COLO829 (cell line): Measurements from ENCODE around the gene AEBP1.

Source experiments
- DNase-seq: peaks from one replicate; pipeline ENCODE4 v3.0.0; 2012; ENCODE audit warnings: low spot score

AEBP1 gene

GRCh38 chr7:44066494-44067063 lies 37.6 kb upstream of the AEBP1 start:
- no peak for DNase-seq

DNA sequence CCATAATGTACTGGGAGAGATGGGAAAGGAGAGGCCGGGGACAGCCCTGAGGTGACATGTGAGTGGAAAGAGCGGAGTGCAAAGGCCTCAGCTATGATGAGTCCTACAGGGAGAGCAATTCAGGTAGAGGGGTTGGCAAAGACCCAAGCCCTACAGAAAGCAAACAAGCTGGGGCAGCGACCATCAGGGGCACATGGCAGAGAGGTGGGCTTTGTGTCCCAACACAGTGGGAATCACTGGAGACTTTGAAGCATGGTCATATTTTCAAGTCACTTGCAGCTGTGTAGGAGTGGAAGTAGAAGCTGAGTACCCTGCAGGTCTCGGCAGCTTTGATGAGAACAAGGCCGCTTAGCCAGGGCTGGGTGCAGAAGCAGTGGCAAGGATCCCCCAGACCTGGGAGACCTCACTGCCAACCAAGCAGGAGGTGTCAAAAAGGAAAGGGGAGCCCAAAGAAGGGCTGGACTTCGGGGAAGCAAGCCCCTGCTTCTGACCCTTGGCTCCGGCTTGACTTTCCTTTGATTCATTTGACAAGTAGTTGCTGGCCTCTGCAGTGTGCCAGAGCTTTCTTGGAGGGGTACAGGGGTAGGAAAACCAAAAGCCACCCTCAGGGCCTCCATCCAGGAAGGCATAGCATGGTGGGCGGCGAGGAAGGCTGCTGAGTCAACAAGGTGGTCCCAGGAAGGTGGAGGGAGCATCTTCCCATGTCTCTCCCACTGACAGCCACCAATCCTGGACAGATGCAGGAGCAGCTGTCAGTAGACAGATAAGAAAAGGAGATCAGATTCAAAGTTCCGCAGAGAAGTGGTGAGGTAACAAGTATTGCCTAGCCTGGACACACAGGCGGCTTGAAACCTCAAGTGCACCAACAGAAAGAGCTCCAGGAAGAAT lies 36.8 kb upstream of the AEBP1 start:
- no peak for DNase-seq

- no peak for DNase-seq
Observed at GRCh38 chr7:44068054-44068453, 36.1 kb upstream of the AEBP1 start.

- DNase-seq = no peak
Observed at GRCh38 chr7:44071726-44072363, 32.3 kb upstream of the AEBP1 start.

DNA sequence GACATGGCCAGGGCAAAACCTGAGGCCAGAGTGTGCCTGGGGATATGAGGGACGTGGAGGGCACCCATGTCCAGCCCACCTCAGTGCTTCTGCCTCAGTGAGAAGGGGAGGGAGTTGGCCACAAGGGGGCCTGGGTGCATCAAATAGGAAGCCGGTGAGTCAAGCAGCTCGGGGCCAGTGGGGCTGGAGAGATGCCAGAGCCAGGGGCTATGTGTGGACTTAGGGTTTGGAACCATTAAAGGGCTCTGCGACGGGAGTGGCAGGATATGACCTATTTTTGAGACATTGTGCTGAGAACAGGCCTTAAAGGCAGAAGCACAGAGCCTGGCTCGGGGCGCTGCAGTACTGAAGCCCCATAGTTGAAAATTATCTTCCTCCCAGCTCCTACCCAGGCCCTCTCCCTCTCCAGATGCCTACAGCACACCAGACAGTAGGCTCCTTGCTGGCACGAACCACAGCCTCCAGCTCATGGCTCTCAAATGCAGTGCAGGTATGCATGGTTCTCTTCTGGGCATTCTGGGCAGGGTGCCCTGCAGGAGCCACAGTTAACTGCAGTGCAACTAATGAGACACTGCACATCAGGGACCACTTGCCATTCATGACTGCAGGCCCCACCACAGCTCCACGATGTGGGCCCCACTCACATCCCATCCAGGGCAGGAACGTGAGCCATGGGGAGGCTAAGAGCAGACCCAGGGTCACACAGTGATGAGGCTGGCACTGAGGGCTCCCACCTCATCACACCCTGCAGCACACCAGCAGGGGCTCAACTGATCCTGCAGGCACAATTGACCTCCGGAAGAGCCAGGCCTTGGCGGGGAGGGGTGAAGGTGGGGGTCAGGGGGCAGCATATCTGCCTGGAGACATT lies 31.5 kb upstream of the AEBP1 start:
- DNase-seq = peak; percentile 77

DNA sequence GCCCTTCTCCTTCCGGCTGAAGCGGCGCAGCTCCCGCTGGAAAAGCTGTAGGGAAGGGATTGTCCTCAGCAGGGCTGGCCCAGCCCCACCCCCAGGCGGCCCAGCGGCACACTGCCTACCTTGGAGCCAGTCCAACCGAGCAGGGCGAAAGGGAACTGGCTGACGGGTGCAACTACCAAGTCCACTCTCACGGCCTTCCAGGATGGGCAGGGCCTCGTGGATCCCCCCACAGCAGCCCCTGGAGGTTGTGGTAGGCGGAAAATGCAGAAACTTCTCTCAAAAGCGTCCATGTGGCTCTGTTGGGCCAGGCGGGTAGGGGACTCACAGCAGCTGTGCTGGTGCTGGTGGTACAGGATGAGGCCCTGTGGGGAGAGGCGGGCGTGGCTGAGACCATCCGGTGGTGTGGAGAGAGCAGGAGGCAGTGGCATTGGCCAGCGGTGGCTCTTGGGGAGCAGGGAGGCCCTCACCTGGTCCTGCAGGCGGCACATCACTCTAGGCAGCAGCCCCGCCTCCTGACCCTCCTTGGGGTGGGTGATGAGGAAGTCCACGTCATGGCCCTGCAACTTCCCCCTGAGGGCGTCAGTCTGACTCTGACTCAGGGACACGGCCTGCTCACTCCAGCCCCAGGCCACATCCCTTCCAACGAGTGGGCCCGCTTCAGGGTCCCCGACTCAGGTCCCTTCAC lies 30.3 kb upstream of the AEBP1 start:
- DNase-seq = no peak

DNA sequence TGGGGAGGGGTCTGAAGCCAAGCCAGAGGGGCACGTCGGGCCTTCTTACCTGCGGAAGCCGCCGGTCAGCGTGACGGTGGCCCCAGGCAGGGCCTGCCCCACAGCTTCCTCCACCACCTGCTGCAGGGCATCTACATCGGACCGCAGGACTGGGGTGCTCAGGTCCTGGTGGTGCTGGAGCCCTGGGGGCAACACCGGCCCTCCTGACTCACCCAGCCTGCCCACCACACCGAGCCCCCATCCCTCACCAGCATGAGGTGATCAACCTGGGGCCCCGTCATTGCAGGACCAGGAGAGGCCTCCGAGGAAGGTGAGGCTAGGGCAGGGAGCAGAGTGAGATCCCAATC lies 29.8 kb upstream of the AEBP1 start:
- DNase-seq = no peak

GRCh38 chr7:44075296-44076075 lies 28.7 kb upstream of the AEBP1 start:
- DNase-seq = no peak

GRCh38 chr7:44076101-44076895 lies 27.8 kb upstream of the AEBP1 start:
- no peak for DNase-seq

- no peak for DNase-seq
Observed at GRCh38 chr7:44077061-44077460, 27.1 kb upstream of the AEBP1 start.

GRCh38 chr7:44077681-44078091 lies 26.5 kb upstream of the AEBP1 start:
- no peak for DNase-seq

GRCh38 chr7:44078521-44078920 lies 25.6 kb upstream of the AEBP1 start:
- DNase-seq = no peak

DNA sequence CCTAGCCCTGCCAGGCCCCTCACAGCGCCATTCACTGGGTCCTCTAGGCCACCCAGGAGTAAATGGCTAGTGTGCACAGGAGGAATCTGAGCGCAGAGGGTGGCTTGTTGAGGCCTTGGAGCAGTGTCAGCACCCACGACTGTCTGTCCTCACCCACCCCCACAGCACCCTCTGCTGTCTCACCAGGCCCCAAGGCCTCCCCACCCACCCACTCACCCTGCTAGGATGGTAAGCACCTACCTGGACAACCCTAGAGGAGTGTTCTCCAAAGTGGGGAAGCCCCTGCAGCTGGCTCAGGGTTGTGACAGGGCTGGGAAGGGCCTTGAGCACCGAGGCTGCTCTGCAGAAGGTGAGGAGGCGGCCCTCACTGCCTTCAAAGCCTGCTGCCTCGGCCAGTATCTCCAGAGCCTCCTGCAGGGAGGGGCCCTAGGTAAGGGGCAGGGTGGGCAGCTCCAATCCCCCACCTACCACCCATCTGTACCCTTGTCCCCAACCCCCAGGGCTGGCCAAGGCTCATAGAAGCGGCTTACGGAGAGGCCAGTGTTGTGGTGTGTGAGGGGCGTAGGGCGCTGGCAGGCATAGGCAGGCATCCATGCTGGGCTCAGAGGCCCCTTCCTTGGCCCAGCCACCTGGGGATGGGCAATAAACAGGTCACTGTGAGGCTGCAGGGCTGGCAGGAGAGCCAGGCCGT lies 24.7 kb upstream of the AEBP1 start:
- no peak for DNase-seq

DNA sequence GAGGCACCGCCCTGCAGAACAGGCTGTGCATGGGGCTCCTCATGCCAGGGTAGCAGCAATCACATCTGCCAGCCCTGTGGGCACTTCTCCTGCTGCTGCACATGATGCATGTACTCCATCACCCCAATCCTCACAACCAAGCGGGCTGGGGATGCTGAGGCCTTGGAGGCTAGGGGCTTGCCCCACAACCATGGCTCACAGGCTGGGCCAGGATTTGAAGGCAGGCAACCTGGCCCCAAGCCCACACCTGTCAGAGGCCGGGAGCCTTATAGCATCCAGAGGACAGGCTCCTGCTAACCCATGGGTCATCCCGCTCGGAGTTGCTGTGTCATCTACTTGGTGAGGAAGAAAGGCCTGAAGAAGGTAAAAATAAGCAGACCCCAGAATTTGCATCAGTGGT lies 24.0 kb upstream of the AEBP1 start:
- no peak for DNase-seq

DNA sequence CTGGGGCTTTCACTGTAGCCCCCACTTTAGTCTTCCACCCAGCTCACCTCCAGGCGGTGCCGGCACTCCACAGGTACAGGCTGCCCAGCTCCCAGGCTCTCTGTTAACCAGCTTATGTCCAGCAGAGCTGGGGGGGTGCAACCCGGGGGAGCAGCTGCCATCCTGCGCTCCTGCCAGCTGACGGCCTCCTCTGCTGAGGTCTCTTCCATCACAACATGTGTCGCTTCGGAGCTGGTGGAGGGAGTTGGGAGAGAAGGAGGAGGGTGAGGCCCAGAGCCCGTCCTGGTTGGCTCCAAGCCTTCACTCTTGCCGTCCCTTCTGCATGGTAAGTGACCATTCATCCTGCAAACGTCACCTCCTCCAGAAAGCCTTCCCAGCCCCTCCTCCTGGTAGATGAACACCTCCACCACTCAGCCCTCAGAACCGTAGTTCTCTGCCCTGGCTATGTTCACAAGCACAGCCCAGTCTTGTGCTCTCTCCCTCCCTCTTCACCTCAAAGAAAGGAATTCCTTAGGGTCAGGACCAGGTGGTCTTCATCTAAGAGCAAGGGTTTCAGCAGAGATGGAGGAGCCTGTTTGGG lies 23.4 kb upstream of the AEBP1 start:
- DNase-seq = no peak

DNA sequence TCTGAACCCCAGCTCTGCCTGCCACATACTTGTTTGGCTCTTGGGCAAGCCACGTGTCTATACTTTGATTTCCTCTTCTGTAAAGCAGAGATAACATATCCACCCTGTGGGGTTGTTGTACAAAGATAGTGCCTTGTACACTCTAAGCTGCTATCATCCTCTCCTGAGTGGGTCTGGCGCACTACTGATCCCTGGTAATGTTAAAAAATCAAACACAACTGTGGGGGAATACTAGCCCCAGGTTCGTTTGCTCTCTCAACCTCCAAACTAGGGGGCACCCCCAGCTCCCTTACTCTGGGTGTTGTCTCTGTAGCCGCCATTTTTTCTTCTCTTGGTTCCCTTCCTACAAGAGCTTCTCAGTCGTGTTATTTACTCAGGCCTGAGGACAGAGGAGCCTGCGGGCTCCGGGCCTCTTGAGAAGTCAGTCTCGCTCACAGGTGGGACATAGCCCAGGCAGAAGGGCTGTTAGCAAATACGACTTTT lies 22.8 kb upstream of the AEBP1 start:
- DNase-seq = no peak

DNA sequence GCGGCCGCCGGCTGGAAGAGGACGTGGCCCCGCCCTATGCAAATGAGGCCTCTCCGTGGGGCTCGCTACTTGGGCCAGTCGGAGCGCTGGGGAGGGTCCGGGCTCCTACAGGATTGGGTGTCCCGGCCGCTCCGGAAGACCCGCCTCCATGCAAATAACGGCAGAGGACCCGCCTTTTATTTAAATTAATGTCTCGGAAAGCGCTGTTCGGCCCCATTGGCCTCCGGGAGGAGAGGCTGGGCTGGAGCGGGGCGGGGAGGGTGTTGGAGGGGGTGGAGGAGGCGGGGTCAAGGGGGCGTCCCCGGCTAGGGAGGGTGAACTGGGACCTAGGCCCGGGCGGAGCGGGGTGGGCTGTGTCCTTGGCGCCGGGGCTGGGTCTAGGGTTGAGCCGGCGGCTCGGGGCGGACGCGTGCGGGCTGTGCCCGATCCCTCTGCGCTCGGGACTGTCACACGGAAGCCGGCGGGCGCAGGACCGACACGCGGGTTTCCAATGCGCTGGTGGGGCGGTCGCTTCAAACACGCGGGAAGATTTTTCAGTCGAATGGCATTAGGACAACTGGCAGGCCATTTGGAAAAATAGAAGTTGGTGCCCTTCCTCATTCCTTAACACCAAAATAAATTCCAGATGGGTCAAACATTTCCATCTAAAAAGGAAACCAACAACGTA lies 21.5 kb upstream of the AEBP1 start:
- peak; percentile 100 for DNase-seq

GRCh38 chr7:44083796-44084195 lies 20.3 kb upstream of the AEBP1 start:
- DNase-seq = no peak
